MM.1S (cell line): ENCODE data around the gene ITGA2.
A peak's percentile ranks its signal among the peaks of the same experiment; 100 is the strongest.

ENCODE experiments used
- DNase-seq: peaks from one replicate; pipeline ENCODE4 v3.0.0-alpha.2; 2015
- H2AFZ ChIP-seq: fragments of 300-600 bp; sonication (generic); 2 replicates; pipeline ENCODE4 v1.6.0; 2016; ENCODE audit warnings: antibody characterized with exemption, low read length
- H3F3A ChIP-seq: fragments of 300-600 bp; sonication (generic); 2 replicates; pipeline ENCODE4 v1.6.1; 2016; ENCODE audit warnings: mild to moderate bottlenecking, antibody characterized with exemption, low read length, moderate library complexity, mixed read lengths; ENCODE audit not compliant: insufficient read depth
- H3K27ac ChIP-seq: fragments of 300-600 bp; sonication (generic); 2 replicates; pipeline ENCODE4 v1.5.1; 2016; ENCODE audit warnings: mild to moderate bottlenecking, low read length
- H3K27me3 ChIP-seq: fragments of 300-600 bp; sonication (generic); replicated peaks from 2 replicates; pipeline ENCODE4 v1.6.0; 2016; ENCODE audit warnings: low read length; ENCODE audit not compliant: insufficient read depth
- H3K36me3 ChIP-seq: fragments of 300-600 bp; sonication (generic); replicated peaks from 2 replicates; pipeline ENCODE4 v1.6.1; 2016; ENCODE audit warnings: mild to moderate bottlenecking, low read length, mixed read lengths; ENCODE audit not compliant: insufficient read depth
- H3K4me1 ChIP-seq: fragments of 300-600 bp; sonication (generic); 2 replicates; pipeline ENCODE4 v1.6.1; 2016; ENCODE audit warnings: low read length, mixed read lengths
- H3K4me2 ChIP-seq: fragments of 300-600 bp; sonication (generic); 2 replicates; pipeline ENCODE4 v1.6.0; 2016; ENCODE audit warnings: low read depth, low read length
- H3K4me3 ChIP-seq: fragments of 300-600 bp; sonication (generic); 2 replicates; pipeline ENCODE4 v1.5.1; 2016; ENCODE audit warnings: low read length, mixed read lengths
- H3K79me2 ChIP-seq: fragments of 300-600 bp; sonication (generic); 2 replicates; pipeline ENCODE4 v1.6.1; 2016; ENCODE audit warnings: mixed run types, low read length, mixed read lengths
- H3K9ac ChIP-seq: fragments of 300-600 bp; sonication (generic); 2 replicates; pipeline ENCODE4 v1.6.1; 2016; ENCODE audit warnings: low read length, mixed read lengths
- H3K9me2 ChIP-seq: fragments of 300-600 bp; sonication (generic); replicated peaks from 2 replicates; pipeline ENCODE4 v1.6.1; 2016; ENCODE audit warnings: mild to moderate bottlenecking, low read length, mixed read lengths; ENCODE audit not compliant: insufficient read depth
- H3K9me3 ChIP-seq: fragments of 300-600 bp; sonication (generic); replicated peaks from 2 replicates; pipeline ENCODE4 v1.6.1; 2016; ENCODE audit warnings: mild to moderate bottlenecking, low read length, mixed read lengths; ENCODE audit not compliant: insufficient read depth
- H4K20me1 ChIP-seq: fragments of 300-600 bp; sonication (generic); 2 replicates; pipeline ENCODE4 v1.6.1; 2016; ENCODE audit warnings: mild to moderate bottlenecking, low read length, moderate library complexity, mixed read lengths; ENCODE audit not compliant: insufficient read depth
- CTCF ChIP-seq: fragments of 300-600 bp; sonication (generic); IDR thresholded peaks from 2 replicates; pipeline ENCODE4 v1.5.1; 2016; ENCODE audit warnings: antibody characterized with exemption, low read length, mixed read lengths
- EZH2 ChIP-seq: fragments of 300-600 bp; sonication (generic); optimal IDR thresholded peaks from 2 replicates; pipeline ENCODE3; 2017; ENCODE audit warnings: low read depth, mild to moderate bottlenecking, antibody characterized with exemption, low read length, mixed read lengths
- EZH2phosphoT487 ChIP-seq: fragments of 300-600 bp; sonication (generic); IDR thresholded peaks from 2 replicates; pipeline ENCODE4 v1.6.1; 2018; ENCODE audit warnings: antibody characterized with exemption, low read length

The ITGA2 gene

GRCh38 chr5:53095931-53096525, 106.9 kb downstream of the ITGA2 start:
- Histone ChIP-seq H4K20me1 (no peaks in the 10 kb centered on the region), H3K4me1 (no peaks in the 10 kb centered on the region), H2AFZ (no peak overlapping the region), H3K9me3 (no peaks in the 10 kb centered on the region), H3K36me3 (no peaks in the 10 kb centered on the region), H3K27me3 (no peaks in the 10 kb centered on the region), H3K9me2 (no peaks in the 10 kb centered on the region), H3K27ac (no peak overlapping the region), H3K79me2 (no peaks in the 10 kb centered on the region), H3K4me2 (no peak overlapping the region), H3F3A (no peaks in the 10 kb centered on the region), H3K9ac (no peak overlapping the region), H3K4me3 (no peak overlapping the region)
- TF ChIP-seq EZH2 (no peak), EZH2phosphoT487 (no peak), CTCF (peak; percentile 87)
- DNase-seq: peak; percentile 61

GRCh38 chr5:53099546-53099945, 110.4 kb downstream of the ITGA2 start:
- Histone ChIP-seq H3K27me3 (no peaks in the 10 kb centered on the region), H3K79me2 (no peaks in the 10 kb centered on the region), H3K4me1 (no peaks in the 10 kb centered on the region), H3K9ac (no peak overlapping the region), H3K4me2 (no peak overlapping the region), H3K9me2 (no peaks in the 10 kb centered on the region), H3K36me3 (no peaks in the 10 kb centered on the region; the same call in 1 of the 2 replicates), H3K27ac (no peak overlapping the region), H3F3A (no peaks in the 10 kb centered on the region), H3K4me3 (no peak overlapping the region), H4K20me1 (no peaks in the 10 kb centered on the region), H2AFZ (no peak overlapping the region), H3K9me3 (no peaks in the 10 kb centered on the region)
- no peak for TF ChIP-seq CTCF
- TF ChIP-seq EZH2: no peak
- TF ChIP-seq EZH2phosphoT487: no peak
- DNase-seq: no peak

GRCh38 chr5:53100606-53101005, 111.5 kb downstream of the ITGA2 start:
- Histone ChIP-seq H3K27ac (no peak overlapping the region), H3F3A (no peaks in the 10 kb centered on the region), H3K9me2 (no peaks in the 10 kb centered on the region), H3K4me1 (no peaks in the 10 kb centered on the region), H2AFZ (no peak overlapping the region), H4K20me1 (no peaks in the 10 kb centered on the region), H3K27me3 (no peaks in the 10 kb centered on the region), H3K79me2 (no peaks in the 10 kb centered on the region), H3K9me3 (no peaks in the 10 kb centered on the region), H3K36me3 (no peaks in the 10 kb centered on the region; the same call in 1 of the 2 replicates), H3K4me3 (no peak overlapping the region), H3K9ac (no peak overlapping the region), H3K4me2 (no peak overlapping the region)
- no peak for DNase-seq
- TF ChIP-seq CTCF (no peak), EZH2 (no peak)
